HEK293 (cell line): ENCODE results near the gene LAIR2.

Experiments
- CTCF ChIA-PET: fragments of 350-600 bp; formaldehyde crosslinking; extraction: SDS; loops from one replicate; lab custom pipeline; 2021; ENCODE audit warnings: antibody characterized with exemption; lab: Yijun Ruan, JAX
- POLR2A ChIA-PET: fragments of 300-600 bp; formaldehyde crosslinking; extraction: SDS; loops from one replicate; lab custom pipeline; 2020; ENCODE audit warnings: antibody characterized with exemption, inconsistent platforms; lab: Yijun Ruan, JAX
- H3K27ac ChIP-seq: fragments of 200-500 bp; sonication (Bioruptor generic); 2 replicates; pipeline ENCODE4 v1.5.1; 2014; ENCODE audit warnings: low read depth, low read length, control low read depth, inconsistent platforms; ENCODE audit errors: extremely low read depth
- H3K36me3 ChIP-seq, 2 experiments: fragments of 200-500 bp in 1 of 2; sonication (Bioruptor generic) in 1 of 2; 1 replicate in 1 of 2; 2 replicates in 1 of 2; pipeline ENCODE4 v1.5.1; 2014 to 2017; ENCODE audit warnings: inconsistent platforms in 2 of 2, low read length in 2 of 2; ENCODE audit not compliant: control insufficient read depth in 2 of 2, insufficient read depth in 1 of 2
- H3K4me1 ChIP-seq: fragments of 200-500 bp; sonication (Bioruptor generic); 2 replicates; pipeline ENCODE4 v1.5.1; 2014; ENCODE audit warnings: mild to moderate bottlenecking, low read length, inconsistent platforms; ENCODE audit not compliant: control insufficient read depth, insufficient read depth
- H3K4me3 ChIP-seq: 2 replicates; pipeline ENCODE4 v1.5.1; 2011; ENCODE audit warnings: low read depth, mild to moderate bottlenecking, control low read depth, low read length, moderate library complexity
- H3K9me3 ChIP-seq: fragments of 200-500 bp; sonication (Bioruptor generic); 2 replicates; pipeline ENCODE4 v1.5.1; 2014; ENCODE audit warnings: low read depth, low read length, inconsistent platforms; ENCODE audit not compliant: control insufficient read depth, insufficient read depth
- AEBP2 ChIP-seq: fragments of 450-650 bp; formaldehyde crosslinking; IDR thresholded peaks from 2 replicates; pipeline ENCODE4 v1.5.1; 2016; ENCODE audit warnings: missing biosample characterization, missing genetic modification characterization, borderline replicate concordance
- OVOL3 ChIP-seq: fragments of 450-650 bp; formaldehyde crosslinking; IDR thresholded peaks from 2 replicates; pipeline ENCODE4 v1.5.1; 2016; ENCODE audit warnings: missing biosample characterization, missing genetic modification characterization
- REPIN1 ChIP-seq: fragments of 450-650 bp; formaldehyde crosslinking; IDR thresholded peaks from 2 replicates; pipeline ENCODE4 v1.5.1; 2017; ENCODE audit warnings: missing biosample characterization, missing genetic modification characterization, low read depth
- TCF7L2 ChIP-seq: IDR thresholded peaks from 2 replicates; pipeline ENCODE4 v1.6.1; 2011; ENCODE audit warnings: low read depth, mild to moderate bottlenecking, inconsistent platforms, low read length, moderate library complexity, borderline replicate concordance
- ZBTB48 ChIP-seq: fragments of 450-650 bp; formaldehyde crosslinking; IDR thresholded peaks from 2 replicates; pipeline ENCODE4 v1.5.1; 2016; ENCODE audit warnings: missing biosample characterization, missing genetic modification characterization
- ZFP37 ChIP-seq: fragments of 450-650 bp; formaldehyde crosslinking; IDR thresholded peaks from 2 replicates; pipeline ENCODE4 v1.5.1; 2016; ENCODE audit warnings: missing biosample characterization, missing genetic modification characterization
- ZNF121 ChIP-seq: fragments of 450-650 bp; formaldehyde crosslinking; IDR thresholded peaks from 2 replicates; pipeline ENCODE4 v1.5.1; 2016; ENCODE audit warnings: missing biosample characterization, missing genetic modification characterization
- ZNF202 ChIP-seq: fragments of 450-650 bp; formaldehyde crosslinking; IDR thresholded peaks from 2 replicates; pipeline ENCODE4 v1.5.1; 2016; ENCODE audit warnings: missing biosample characterization, missing genetic modification characterization, borderline replicate concordance
- ZNF280C ChIP-seq: fragments of 450-650 bp; formaldehyde crosslinking; IDR thresholded peaks from 2 replicates; pipeline ENCODE4 v1.5.1; 2016; ENCODE audit warnings: missing biosample characterization, missing genetic modification characterization
- ZNF510 ChIP-seq: fragments of 450-650 bp; formaldehyde crosslinking; IDR thresholded peaks from 2 replicates; pipeline ENCODE4 v1.5.1; 2018; ENCODE audit warnings: mild to moderate bottlenecking, missing genetic modification characterization, missing biosample characterization; ENCODE audit not compliant: insufficient replicate concordance
- ZNF514 ChIP-seq: fragments of 450-650 bp; formaldehyde crosslinking; IDR thresholded peaks from 2 replicates; pipeline ENCODE4 v1.5.1; 2016; ENCODE audit warnings: missing biosample characterization, missing genetic modification characterization
- ZNF518A ChIP-seq: fragments of 450-650 bp; formaldehyde crosslinking; conservative IDR thresholded peaks from 2 replicates; pipeline ENCODE4 v1.5.1; 2016; ENCODE audit warnings: low read depth, missing biosample characterization, missing genetic modification characterization
- ZNF580 ChIP-seq: fragments of 450-650 bp; formaldehyde crosslinking; IDR thresholded peaks from 2 replicates; pipeline ENCODE4 v1.5.1; 2016; ENCODE audit warnings: missing biosample characterization, missing genetic modification characterization
- ZNF639 ChIP-seq: fragments of 450-650 bp; formaldehyde crosslinking; IDR thresholded peaks from 2 replicates; pipeline ENCODE4 v1.5.1; 2016; ENCODE audit warnings: missing biosample characterization, missing genetic modification characterization
- ZSCAN18 ChIP-seq: fragments of 450-650 bp; formaldehyde crosslinking; IDR thresholded peaks from 2 replicates; pipeline ENCODE4 v1.5.1; 2016; ENCODE audit warnings: missing biosample characterization, missing genetic modification characterization

LAIR2 gene

GRCh38 chr19:54521022-54521859, 18.6 kb downstream of the LAIR2 start:
- POLR2A ChIA-PET = no interaction called here
- no peak for TF ChIP-seq ZNF280C (tag by site-specific recombination)
- TF ChIP-seq ZNF121 (tag by site-specific recombination) = no peak
- TF ChIP-seq ZNF518A (tag by site-specific recombination) = no peak
- TF ChIP-seq OVOL3 (tag by site-specific recombination) = no peak
- TF ChIP-seq ZNF510 = no peak
- no peak for TF ChIP-seq ZNF202 (tag by site-specific recombination)
- TF ChIP-seq REPIN1 (tag by site-specific recombination) = no peak
- TF ChIP-seq ZNF580 = no peak
- no peak for TF ChIP-seq ZBTB48
- TF ChIP-seq AEBP2 (tag by site-specific recombination) = no peak
- TF ChIP-seq ZFP37 (tag by site-specific recombination) = no peak
- no peak for TF ChIP-seq TCF7L2
- Histone ChIP-seq H3K4me3 (no peak overlapping the region), H3K9me3 (no peaks in the 10 kb centered on the region), H3K27ac (no peak overlapping the region), H3K36me3 (no peaks in the 10 kb centered on the region), H3K4me1 (no peaks in the 10 kb centered on the region)
- CTCF ChIA-PET = interaction anchor here (0.6 kb wide), 1 partner anchor 40 kb away, joined by 3 read pairs; no protein-coding TSS in a partner anchor

- no peak overlapping the region for H3K4me3 ChIP-seq
- no peaks in the 10 kb centered on the region for H3K9me3 ChIP-seq
- POLR2A ChIA-PET = no interaction called here
- H3K4me1 ChIP-seq = no peaks in the 10 kb centered on the region
- H3K36me3 ChIP-seq = no peaks in the 10 kb centered on the region
- CTCF ChIA-PET = interaction anchor here (0.6 kb wide), 1 partner anchor 39 kb away, joined by 3 read pairs; no protein-coding TSS in a partner anchor
- no peak overlapping the region for H3K27ac ChIP-seq
- no peak for TF ChIP-seq TCF7L2
- no peak for TF ChIP-seq ZNF639 (tag by site-specific recombination)
- TF ChIP-seq ZNF514 (tag by site-specific recombination) = no peak
- TF ChIP-seq AEBP2 (tag by site-specific recombination) = no peak
- TF ChIP-seq ZSCAN18 (tag by site-specific recombination) = no peak
These were observed 19.4 kb downstream of the LAIR2 start for GRCh38 chr19:54521860-54522513.
